H1 (cell line): Measurements from ENCODE around the gene PDK1. TPM values are rescaled to one million over a fixed set of nuclear protein-coding genes. Genes with fewer than 3 reads are reported as not detected.

Source experiments
- ASH2L ChIP-seq: fragments of 200-600, 300-600 bp; sonication (generic); IDR thresholded peaks from one replicate; pipeline ENCODE4 v1.7.1; 2017; ENCODE audit warnings: low read length
- BACH1 ChIP-seq: IDR thresholded peaks from 2 replicates; pipeline ENCODE4 v1.6.1; 2012; ENCODE audit warnings: low read length, improper control_type of control experiment
- BRCA1 ChIP-seq: IDR thresholded peaks from 2 replicates; pipeline ENCODE4 v1.6.1; 2012; ENCODE audit warnings: low read depth, low read length, improper control_type of control experiment
- CEBPB ChIP-seq: IDR thresholded peaks from 2 replicates; pipeline ENCODE4 v1.6.1; 2012; ENCODE audit warnings: low read depth, low read length
- CHD2 ChIP-seq: IDR thresholded peaks from 2 replicates; pipeline ENCODE4 v1.6.1; 2012; ENCODE audit warnings: low read length, improper control_type of control experiment
- E2F6 ChIP-seq: IDR thresholded peaks from 2 replicates; pipeline ENCODE4 v1.6.1; 2012; ENCODE audit warnings: inconsistent platforms
- EGR1 ChIP-seq: IDR thresholded peaks from 2 replicates; pipeline ENCODE4 v1.6.1; 2011; ENCODE audit warnings: low read depth, low read length, borderline replicate concordance
- EP300 ChIP-seq, 2 experiments: IDR thresholded peaks; 1 replicate in 1 of 2; 2 replicates in 1 of 2; pipeline ENCODE4 v1.6.1; 2011 to 2012; ENCODE audit warnings: low read depth in 2 of 2, low read length in 2 of 2, mild to moderate bottlenecking in 2 of 2, borderline replicate concordance in 1 of 2, inconsistent platforms in 1 of 2, moderate library complexity in 1 of 2
- GTF2F1 ChIP-seq: IDR thresholded peaks from 2 replicates; pipeline ENCODE4 v1.6.1; 2012; ENCODE audit warnings: low read depth, low read length, improper control_type of control experiment, borderline replicate concordance
- KDM1A ChIP-seq: fragments of 200-600, 300-600 bp; sonication (generic); IDR thresholded peaks from 2 replicates; pipeline ENCODE4 v1.7.1; 2016; ENCODE audit warnings: mild to moderate bottlenecking, low read length, borderline replicate concordance
- MAFK ChIP-seq: IDR thresholded peaks from 2 replicates; pipeline ENCODE4 v1.6.1; 2012; ENCODE audit warnings: low read depth, mild to moderate bottlenecking, improper control_type of control experiment, low read length
- PHF8 ChIP-seq: fragments of 200-600 bp; sonication (generic); conservative IDR thresholded peaks from 2 replicates; pipeline ENCODE4 v1.7.1; 2012; ENCODE audit warnings: low read depth, mild to moderate bottlenecking, inconsistent platforms, low read length, moderate library complexity
- POLR2A ChIP-seq, 2 experiments: IDR thresholded peaks; 1 replicate in 1 of 2; 2 replicates in 1 of 2; pipeline ENCODE4 v1.6.1; 2011; ENCODE audit warnings: low read depth in 2 of 2, low read length in 2 of 2, mild to moderate bottlenecking in 2 of 2; ENCODE audit errors: control extremely low read depth in 1 of 2
- RAD21 ChIP-seq, 2 experiments: IDR thresholded peaks in 1 of 2; conservative IDR thresholded peaks in 1 of 2; 2 replicates each; pipeline ENCODE4 v1.6.1; 2011; ENCODE audit warnings: low read depth in 2 of 2, low read length in 2 of 2, improper control_type of control experiment in 1 of 2, inconsistent platforms in 1 of 2, mild to moderate bottlenecking in 1 of 2, moderate library complexity in 1 of 2
- RXRA ChIP-seq: IDR thresholded peaks from 2 replicates; pipeline ENCODE4 v1.6.1; 2011; ENCODE audit warnings: low read depth, mild to moderate bottlenecking, low read length, moderate library complexity; ENCODE audit not compliant: insufficient read depth
- SP2 ChIP-seq: IDR thresholded peaks from 2 replicates; pipeline ENCODE4 v1.6.1; 2012; ENCODE audit warnings: mild to moderate bottlenecking, low read length, inconsistent platforms
- SRF ChIP-seq: IDR thresholded peaks from 2 replicates; pipeline ENCODE4 v1.6.1; 2011; ENCODE audit warnings: mild to moderate bottlenecking, low read depth, low read length, moderate library complexity
- TAF1 ChIP-seq: IDR thresholded peaks from 2 replicates; pipeline ENCODE4 v1.6.1; 2011; ENCODE audit warnings: mild to moderate bottlenecking, low read depth, low read length
- TAF7 ChIP-seq: optimal IDR thresholded peaks from 2 replicates; pipeline ENCODE3; 2011; ENCODE audit warnings: low read depth, mild to moderate bottlenecking, inconsistent platforms, low read length, moderate library complexity, borderline replicate concordance
- polyA plus RNA-seq, 7 experiments: library from polyadenylated mRNA; depleted of rRNA in 3 of 7; stranded (reverse) in 5 of 7; unstranded in 2 of 7; fragments of >200 nt in 5 of 7; fragments of 200-250 nt in 2 of 7; gene quantifications; 1 replicate in 5 of 7; 2 replicates in 1 of 7; 4 replicates in 1 of 7; pipeline versions ENCODE4 v1.2.1 to v1.2.3, GENCODE V29; 2011 to 2013; ENCODE audit warnings: missing spikeins in 2 of 7, mixed read lengths in 2 of 7
- total RNA-seq: library from RNA; stranded (reverse); fragmentation: NEBNext Ultra II Directional; extraction: Animal tissue kit (Norgen Biotek cat#: 25700); gene quantifications from 2 replicates; pipeline ENCODE4 v1.2.1, GENCODE V29; 2021
- TF ChIP-seq, protein P1 (sequence below): IDR thresholded peaks from 2 replicates; pipeline ENCODE4 v1.6.1; 2012; ENCODE audit warnings: inconsistent platforms
- TF ChIP-seq, protein P2 (sequence below), 3 experiments: IDR thresholded peaks; 1 replicate in 2 of 3; 2 replicates in 1 of 3; pipeline versions ENCODE4 v1.5.1 to v1.6.1; 2011; ENCODE audit warnings: low read length in 3 of 3, mild to moderate bottlenecking in 3 of 3, inconsistent platforms in 2 of 3, low read depth in 1 of 3, moderate library complexity in 1 of 3; ENCODE audit not compliant: insufficient read depth in 1 of 3; ENCODE audit errors: control extremely low read depth in 1 of 3

PDK1 gene
- total and polyA plus RNA-seq, 2 of the 8 experiments (the other 6 are each of a cell fraction or from before 2014, with no cell fraction given), result 18.2 to 21.9 TPM

DNA sequence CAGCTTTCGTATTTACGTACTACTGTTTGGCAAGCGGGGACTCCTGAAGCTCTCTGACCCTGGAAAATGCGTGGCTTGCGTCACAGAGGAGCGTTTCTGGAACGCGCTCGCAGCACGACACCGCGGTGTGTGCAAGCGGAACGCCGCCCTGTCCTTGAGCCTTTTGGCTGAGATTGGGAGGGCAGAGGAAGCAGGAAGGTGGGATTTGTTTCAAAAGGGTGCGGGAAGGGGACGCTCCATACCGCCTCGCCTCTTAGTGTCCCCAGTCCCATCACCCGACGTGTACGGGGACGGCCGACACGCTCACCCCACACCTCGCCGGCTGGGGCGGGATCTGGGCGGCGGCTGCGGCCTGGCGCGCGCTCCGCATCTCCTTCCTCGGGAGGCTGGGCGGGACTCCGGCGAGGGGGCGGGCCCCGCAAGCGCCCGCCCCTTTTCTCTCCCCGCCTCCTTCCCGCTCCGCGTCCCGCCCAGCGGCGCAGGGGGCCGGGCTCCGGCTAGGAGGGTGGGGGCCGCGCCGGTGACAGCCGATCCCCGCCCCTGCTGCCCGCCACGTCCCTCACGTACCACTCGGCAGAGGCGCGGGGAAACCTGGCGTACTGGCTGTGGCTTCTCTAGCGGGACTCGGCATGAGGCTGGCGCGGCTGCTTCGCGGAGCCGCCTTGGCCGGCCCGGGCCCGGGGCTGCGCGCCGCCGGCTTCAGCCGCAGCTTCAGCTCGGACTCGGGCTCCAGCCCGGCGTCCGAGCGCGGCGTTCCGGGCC, at the start of gene PDK1 (continued):
- TF ChIP-seq GTF2F1 (peak; percentile 25; the same call in 1 of the 2 replicates), TAF7 (peak; percentile 82), POLR2A (IDR thresholded peaks at IDR 0.05; ENCODE audit: control extremely low read depth in 1 of 2, low read depth in 2 of 2, low read length in 2 of 2) (peak; percentile 91 to 99), CHD2 (no peak), MAFK (no peak), RAD21 (IDR thresholded peaks at IDR 0.05 in 1 of 2, conservative IDR thresholded peaks at IDR 0.05 in 1 of 2; ENCODE audit: low read depth in 2 of 2, low read length in 2 of 2) (no peak), E2F6 (no peak; the same call in 1 of the 2 replicates), ASH2L (peak; percentile 92), TAF1 (peak; percentile 87), EGR1 (0 out of 2 replicates have a peak, but pooled peaks have one; percentile 18), SP2 (no peak), EP300 (IDR thresholded peaks at IDR 0.05; ENCODE audit: borderline replicate concordance in 1 of 2, low read depth in 2 of 2, low read length in 2 of 2) (no peak), SRF (no peak), CEBPB (peak; percentile 48), PHF8 (peak; percentile 83), BRCA1 (no peak), RXRA (no peak), KDM1A (no peak), BACH1 (no peak)
- TF ChIP-seq, protein P1, sequence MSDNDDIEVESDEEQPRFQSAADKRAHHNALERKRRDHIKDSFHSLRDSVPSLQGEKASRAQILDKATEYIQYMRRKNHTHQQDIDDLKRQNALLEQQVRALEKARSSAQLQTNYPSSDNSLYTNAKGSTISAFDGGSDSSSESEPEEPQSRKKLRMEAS, result peak; percentile 71
- TF ChIP-seq, protein P2, sequence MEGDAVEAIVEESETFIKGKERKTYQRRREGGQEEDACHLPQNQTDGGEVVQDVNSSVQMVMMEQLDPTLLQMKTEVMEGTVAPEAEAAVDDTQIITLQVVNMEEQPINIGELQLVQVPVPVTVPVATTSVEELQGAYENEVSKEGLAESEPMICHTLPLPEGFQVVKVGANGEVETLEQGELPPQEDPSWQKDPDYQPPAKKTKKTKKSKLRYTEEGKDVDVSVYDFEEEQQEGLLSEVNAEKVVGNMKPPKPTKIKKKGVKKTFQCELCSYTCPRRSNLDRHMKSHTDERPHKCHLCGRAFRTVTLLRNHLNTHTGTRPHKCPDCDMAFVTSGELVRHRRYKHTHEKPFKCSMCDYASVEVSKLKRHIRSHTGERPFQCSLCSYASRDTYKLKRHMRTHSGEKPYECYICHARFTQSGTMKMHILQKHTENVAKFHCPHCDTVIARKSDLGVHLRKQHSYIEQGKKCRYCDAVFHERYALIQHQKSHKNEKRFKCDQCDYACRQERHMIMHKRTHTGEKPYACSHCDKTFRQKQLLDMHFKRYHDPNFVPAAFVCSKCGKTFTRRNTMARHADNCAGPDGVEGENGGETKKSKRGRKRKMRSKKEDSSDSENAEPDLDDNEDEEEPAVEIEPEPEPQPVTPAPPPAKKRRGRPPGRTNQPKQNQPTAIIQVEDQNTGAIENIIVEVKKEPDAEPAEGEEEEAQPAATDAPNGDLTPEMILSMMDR (IDR thresholded peaks at IDR 0.05; ENCODE audit: control extremely low read depth in 1 of 3, insufficient read depth in 1 of 3, low read depth in 1 of 3, low read length in 3 of 3), result no peak
